ENCODE data around the gene TTLL8. TPM values are rescaled to one million over a fixed set of nuclear protein-coding genes. Genes with fewer than 3 reads are reported as not detected.

TTLL8 gene
- total RNA-seq, 1 experiment from 2014 or later: not detected

DNA sequence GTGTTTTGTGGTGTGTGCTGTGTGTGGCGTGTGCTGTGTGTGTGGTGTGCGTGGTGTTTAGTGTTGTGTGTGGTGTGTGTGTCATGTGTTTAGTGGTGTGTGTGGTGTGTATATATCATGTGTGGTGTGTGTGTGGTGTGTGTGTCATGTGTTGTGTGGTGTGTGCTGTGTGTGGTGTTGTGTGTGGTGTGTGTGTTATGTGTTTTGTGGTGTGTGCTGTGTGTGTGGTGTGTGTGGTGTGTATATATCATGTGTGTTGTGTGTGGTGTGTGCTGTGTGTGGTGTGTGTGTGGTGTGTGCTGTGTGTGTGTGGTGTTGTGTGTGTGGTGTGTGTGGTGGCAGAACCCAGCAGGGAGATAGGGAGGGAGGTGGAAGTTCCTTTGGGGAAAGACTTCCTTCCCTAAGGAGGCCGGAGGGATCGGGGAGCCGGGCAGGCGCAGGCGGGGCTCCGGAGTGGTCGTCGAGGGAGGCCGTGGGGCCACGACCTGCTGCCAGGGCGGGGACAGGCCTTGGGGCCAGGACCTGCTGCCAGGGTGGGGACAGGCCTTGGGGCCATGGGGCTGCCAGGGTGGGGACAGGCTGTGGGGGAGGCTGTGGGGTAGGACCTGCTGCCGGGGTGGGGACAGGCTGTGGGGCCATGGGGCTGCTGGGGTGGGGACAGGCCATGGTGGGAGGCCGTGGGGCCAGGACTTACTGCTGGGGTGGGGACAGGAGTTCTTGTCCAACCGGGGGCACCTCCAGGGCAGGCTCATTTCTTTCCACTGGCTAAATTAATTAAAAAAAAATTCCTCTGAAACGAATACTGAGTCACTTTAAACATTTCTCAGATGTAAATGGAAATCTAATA lies 82.3 kb downstream of the TTLL8 start:
- POLR2A ChIA-PET: no interaction called here
- in situ Hi-C loops (cut with HindIII; ENCODE audit: low pct_unique_long_range_greater_than_20kb, low sequenced_read_pairs) (no loop called here), intact Hi-C loops (cut with micrococcal nuclease; ENCODE audit: unreplicated experiment) (no loop called here)
- no peak for TF ChIP-seq CTCF (IDR thresholded peaks at IDR 0.05)
- no peak for TF ChIP-seq SIN3A (IDR thresholded peaks at IDR 0.05; ENCODE audit: borderline replicate concordance, insufficient read depth, low read depth, low read length)
- peak; percentile 61 for ATAC-seq
- no peaks in the 10 kb centered on the region for H3K36me3 ChIP-seq (ENCODE audit: control insufficient read depth, insufficient read depth, low read length)
- DNase-seq (ENCODE audit: low read depth, low spot score): no peak
- H3K27me3 ChIP-seq (ENCODE audit: control insufficient read depth, insufficient read depth, low read length): no peaks in the 10 kb centered on the region
- peaks cover 8% of the 10 kb centered on the region for H3K4me1 ChIP-seq (ENCODE audit: control insufficient read depth, insufficient read depth, low read length)
- no TSS peak for BruUV-seq (replicated peaks)
- CTCF ChIA-PET: no interaction called here
- peak overlapping the region; percentile 68 for H3K27ac ChIP-seq (ENCODE audit: low read length)
- no peaks in the 10 kb centered on the region for H3K9me3 ChIP-seq (ENCODE audit: control insufficient read depth, insufficient read depth, low read depth, low read length)
- H3K4me3 ChIP-seq (ENCODE audit: low read depth in 2 of 2, low read length in 2 of 2): no peak overlapping the region; a peak in 1 of 4 replicates

DNA sequence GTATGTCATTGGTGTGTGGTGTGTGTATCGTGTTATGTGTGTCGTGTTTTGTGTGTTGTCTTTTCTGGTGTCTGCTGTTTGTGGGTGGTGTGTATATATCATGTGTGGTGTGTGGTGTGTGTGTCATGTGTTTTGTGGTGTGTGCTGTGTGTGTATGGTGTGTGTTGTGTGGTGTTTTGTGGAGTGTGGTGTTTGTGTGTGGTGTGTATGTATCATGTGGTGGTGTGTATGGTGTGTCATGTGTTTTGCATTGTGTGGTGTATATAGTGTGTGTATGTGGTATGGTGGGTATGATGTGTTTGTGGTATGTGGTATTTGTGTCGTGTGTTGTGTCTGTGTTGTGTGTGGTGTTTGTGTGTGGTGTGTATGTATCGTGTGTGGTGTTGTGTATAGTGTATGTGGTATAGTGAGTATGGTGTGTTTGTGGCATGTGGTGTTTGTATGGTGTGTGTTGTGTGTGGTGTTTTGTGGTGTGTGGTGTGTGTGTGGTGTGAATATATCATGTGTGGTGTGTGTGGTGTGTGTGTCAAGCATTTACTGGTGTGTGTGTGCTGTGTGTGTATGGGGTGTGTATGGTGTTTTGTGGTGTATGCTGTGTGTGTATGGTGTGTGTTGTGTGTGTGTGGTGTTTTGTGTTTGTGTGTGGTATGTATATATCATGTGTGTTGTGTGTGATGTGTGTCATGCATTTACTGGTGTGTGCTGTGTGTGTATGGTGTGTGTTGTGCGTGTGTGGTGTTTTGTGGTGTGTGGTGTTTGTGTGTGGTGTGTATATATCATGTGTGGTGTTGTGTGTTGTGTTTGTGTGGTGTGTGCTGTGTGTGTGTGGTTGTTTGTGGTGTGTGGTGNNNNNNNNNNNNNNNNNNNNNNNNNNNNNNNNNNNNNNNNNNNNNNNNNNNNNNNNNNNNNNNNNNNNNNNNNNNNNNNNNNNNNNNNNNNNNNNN lies 84.8 kb downstream of the TTLL8 start:
- intact Hi-C loops (cut with micrococcal nuclease; ENCODE audit: unreplicated experiment) (no loop called here), in situ Hi-C loops (cut with HindIII; ENCODE audit: low pct_unique_long_range_greater_than_20kb, low sequenced_read_pairs) (no loop called here)
- Histone ChIP-seq H3K27ac (ENCODE audit: low read length) (peak overlapping the region; percentile 34; the same call in 1 of the 2 replicates), H3K27me3 (ENCODE audit: control insufficient read depth, insufficient read depth, low read length) (no peaks in the 10 kb centered on the region), H3K4me3 (ENCODE audit: low read depth in 2 of 2, low read length in 2 of 2) (no peak overlapping the region), H3K9me3 (ENCODE audit: control insufficient read depth, insufficient read depth, low read depth, low read length) (no peaks in the 10 kb centered on the region), H3K36me3 (ENCODE audit: control insufficient read depth, insufficient read depth, low read length) (no peaks in the 10 kb centered on the region), H3K4me1 (ENCODE audit: control insufficient read depth, insufficient read depth, low read length) (peaks cover 23% of the 10 kb centered on the region)
- TF ChIP-seq CTCF (IDR thresholded peaks at IDR 0.05) (no peak), SIN3A (IDR thresholded peaks at IDR 0.05; ENCODE audit: borderline replicate concordance, insufficient read depth, low read depth, low read length) (no peak), POLR2AphosphoS5 (IDR thresholded peaks at IDR 0.05; ENCODE audit: low read depth, low read length) (no peak), TCF7L2 (IDR thresholded peaks at IDR 0.05; ENCODE audit: low read depth, low read length) (no peak)
- TF ChIP-seq, protein P1, sequence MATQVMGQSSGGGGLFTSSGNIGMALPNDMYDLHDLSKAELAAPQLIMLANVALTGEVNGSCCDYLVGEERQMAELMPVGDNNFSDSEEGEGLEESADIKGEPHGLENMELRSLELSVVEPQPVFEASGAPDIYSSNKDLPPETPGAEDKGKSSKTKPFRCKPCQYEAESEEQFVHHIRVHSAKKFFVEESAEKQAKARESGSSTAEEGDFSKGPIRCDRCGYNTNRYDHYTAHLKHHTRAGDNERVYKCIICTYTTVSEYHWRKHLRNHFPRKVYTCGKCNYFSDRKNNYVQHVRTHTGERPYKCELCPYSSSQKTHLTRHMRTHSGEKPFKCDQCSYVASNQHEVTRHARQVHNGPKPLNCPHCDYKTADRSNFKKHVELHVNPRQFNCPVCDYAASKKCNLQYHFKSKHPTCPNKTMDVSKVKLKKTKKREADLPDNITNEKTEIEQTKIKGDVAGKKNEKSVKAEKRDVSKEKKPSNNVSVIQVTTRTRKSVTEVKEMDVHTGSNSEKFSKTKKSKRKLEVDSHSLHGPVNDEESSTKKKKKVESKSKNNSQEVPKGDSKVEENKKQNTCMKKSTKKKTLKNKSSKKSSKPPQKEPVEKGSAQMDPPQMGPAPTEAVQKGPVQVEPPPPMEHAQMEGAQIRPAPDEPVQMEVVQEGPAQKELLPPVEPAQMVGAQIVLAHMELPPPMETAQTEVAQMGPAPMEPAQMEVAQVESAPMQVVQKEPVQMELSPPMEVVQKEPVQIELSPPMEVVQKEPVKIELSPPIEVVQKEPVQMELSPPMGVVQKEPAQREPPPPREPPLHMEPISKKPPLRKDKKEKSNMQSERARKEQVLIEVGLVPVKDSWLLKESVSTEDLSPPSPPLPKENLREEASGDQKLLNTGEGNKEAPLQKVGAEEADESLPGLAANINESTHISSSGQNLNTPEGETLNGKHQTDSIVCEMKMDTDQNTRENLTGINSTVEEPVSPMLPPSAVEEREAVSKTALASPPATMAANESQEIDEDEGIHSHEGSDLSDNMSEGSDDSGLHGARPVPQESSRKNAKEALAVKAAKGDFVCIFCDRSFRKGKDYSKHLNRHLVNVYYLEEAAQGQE (IDR thresholded peaks at IDR 0.05; ENCODE audit: insufficient read depth in 1 of 2, low read depth in 2 of 2, low read length in 1 of 2): no peak
- CTCF ChIA-PET: no interaction called here
- no peak for DNase-seq (ENCODE audit: low read depth, low spot score)
- no TSS peak for BruUV-seq (replicated peaks)
- POLR2A ChIA-PET: no interaction called here
- ATAC-seq: no peak

Data from Panc1 (cell line).